HepG2 (cell line): Measurements from ENCODE around the gene PEAK3. TPM values are rescaled to one million over a fixed set of nuclear protein-coding genes. Genes with fewer than 3 reads are reported as not detected.

Source experiments
- HES4 ChIP-seq: sonication (generic); formaldehyde crosslinking; IDR thresholded peaks from 2 replicates; pipeline ENCODE4 v1.9.0; 2021; ENCODE audit warnings: mild to moderate bottlenecking, missing genetic modification reagents, borderline replicate concordance
- HNRNPK ChIP-seq: fragments of 200-400 bp; formaldehyde crosslinking; IDR thresholded peaks from 2 replicates; pipeline ENCODE4 v1.6.1; 2018; ENCODE audit warnings: low read length, low read depth, moderate library complexity, mild to moderate bottlenecking; ENCODE audit not compliant: poor library complexity, severe bottlenecking
- KLF16 ChIP-seq, 2 experiments: sonication (generic) in 1 of 2; formaldehyde crosslinking in 1 of 2; IDR thresholded peaks; 2 replicates each; pipeline versions ENCODE4 v1.6.1 to v1.8.0; 2016 to 2023; ENCODE audit warnings: missing genetic modification reagents in 2 of 2, missing compliant biosample characterization in 1 of 2
- MXD4 ChIP-seq: IDR thresholded peaks from 2 replicates; pipeline ENCODE4 v1.6.1; 2016; ENCODE audit warnings: mild to moderate bottlenecking, missing biosample characterization, missing genetic modification reagents
- POLR2A ChIP-seq, 2 experiments: IDR thresholded peaks; 2 replicates each; pipeline ENCODE4 v1.6.1; 2011; ENCODE audit warnings: low read depth in 2 of 2, low read length in 2 of 2, mild to moderate bottlenecking in 1 of 2, moderate library complexity in 1 of 2; ENCODE audit not compliant: insufficient read depth in 1 of 2
- RBFOX2 ChIP-seq: fragments of 200-400 bp; formaldehyde crosslinking; IDR thresholded peaks from 2 replicates; pipeline ENCODE4 v1.6.1; 2017; ENCODE audit warnings: low read depth, mild to moderate bottlenecking, low read length
- RFXANK ChIP-seq: IDR thresholded peaks from 2 replicates; pipeline ENCODE4 v1.6.1; 2016
- TARDBP ChIP-seq: sonication (generic); formaldehyde crosslinking; IDR thresholded peaks from 2 replicates; pipeline ENCODE4 v1.8.0; 2022; ENCODE audit warnings: mild to moderate bottlenecking, missing genetic modification reagents
- ZFY ChIP-seq: sonication (generic); formaldehyde crosslinking; IDR thresholded peaks from 2 replicates; pipeline ENCODE4 v1.4.0; 2020; ENCODE audit warnings: missing genetic modification reagents
- ZNF143 ChIP-seq: sonication (generic); formaldehyde crosslinking; IDR thresholded peaks from 2 replicates; pipeline ENCODE4 v1.4.0; 2020; ENCODE audit warnings: missing genetic modification reagents
- ZNF607 ChIP-seq: sonication (generic); formaldehyde crosslinking; IDR thresholded peaks from 2 replicates; pipeline ENCODE4 v1.5.1; 2020; ENCODE audit warnings: missing genetic modification reagents, mild to moderate bottlenecking, borderline replicate concordance
- polyA plus RNA-seq, 8 experiments: library from polyadenylated mRNA; depleted of rRNA in 3 of 8; stranded (reverse) in 7 of 8; unstranded in 1 of 8; fragments of >200 nt; fragmentation: Illumina TruSeq in 4 of 8; extraction: Trizol in 4 of 8; gene quantifications; 2 replicates each; pipeline versions ENCODE4 v1.2.1 to v1.2.3, GENCODE V29; 2011 to 2016; ENCODE audit warnings: low read depth in 4 of 8, missing spikeins in 1 of 8, mixed read lengths in 1 of 8; ENCODE audit not compliant: insufficient read depth in 1 of 8
- total RNA-seq, 5 experiments: library from RNA; depleted of rRNA; stranded (reverse); fragments of >200 nt; fragmentation: Illumina TruSeq; extraction: Trizol; gene quantifications; 2 replicates each; pipeline ENCODE4 v1.2.3, GENCODE V29; 2016; ENCODE audit warnings: low read depth in 1 of 5
- TF ChIP-seq, protein P1 (sequence below): sonication (generic); formaldehyde crosslinking; IDR thresholded peaks from 2 replicates; pipeline ENCODE4 v1.5.0; 2020; ENCODE audit warnings: mild to moderate bottlenecking, missing genetic modification reagents
- TF ChIP-seq, protein P2 (sequence below): sonication (generic); formaldehyde crosslinking; IDR thresholded peaks from 2 replicates; pipeline ENCODE4 v1.8.1; 2022; ENCODE audit warnings: low read depth, mild to moderate bottlenecking, missing genetic modification reagents
- TF ChIP-seq, protein P3 (sequence below): sonication (generic); formaldehyde crosslinking; IDR thresholded peaks from 2 replicates; pipeline ENCODE4 v1.4.0; 2020; ENCODE audit warnings: mild to moderate bottlenecking, missing genetic modification reagents
- TF ChIP-seq, protein P4 (sequence below): sonication (generic); formaldehyde crosslinking; IDR thresholded peaks from 2 replicates; pipeline ENCODE4 v1.8.0; 2022; ENCODE audit warnings: mild to moderate bottlenecking, missing genetic modification reagents; ENCODE audit not compliant: insufficient replicate concordance

The PEAK3 gene
- total and polyA plus RNA-seq, 2 of the 13 experiments (the other 11 are each of a cell fraction or from before 2014, with no cell fraction given): not detected

DNA sequence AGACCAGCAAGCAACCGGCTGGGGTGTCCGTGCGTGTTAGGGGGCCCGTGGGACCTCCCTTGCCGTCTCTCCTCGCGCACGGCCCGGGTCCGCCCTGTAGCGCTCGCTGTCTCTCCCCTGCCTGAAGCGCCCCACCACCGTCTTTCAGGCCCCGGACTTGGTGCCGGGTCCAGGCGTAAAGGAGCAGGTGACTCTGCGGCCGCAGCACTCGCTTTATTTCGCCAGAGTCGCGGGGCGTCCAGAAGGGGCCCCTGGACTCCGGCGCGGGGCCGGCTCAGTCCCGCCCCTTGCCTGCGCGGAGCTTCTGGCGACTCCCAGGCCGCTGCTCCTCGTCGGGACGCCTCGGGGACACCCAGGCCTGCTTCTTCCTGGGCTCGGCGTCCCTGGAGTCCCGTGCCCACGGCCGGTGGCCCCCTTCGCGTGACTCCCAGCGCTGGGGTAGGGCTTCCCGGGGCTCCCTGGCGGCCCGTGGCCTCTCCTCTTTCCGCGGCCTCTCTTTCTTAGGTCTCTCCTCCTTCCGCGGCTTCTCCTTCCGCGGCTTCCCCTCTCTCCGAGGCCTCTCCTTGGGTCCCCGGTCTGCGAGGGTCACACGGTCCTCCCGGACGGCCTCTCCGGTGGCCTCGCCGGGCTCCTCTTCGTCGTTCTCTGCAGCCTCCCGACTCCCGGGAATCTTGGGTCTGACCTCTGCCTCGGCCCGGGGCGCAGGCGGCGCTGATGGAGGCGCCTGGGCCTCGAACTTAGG is 29.7 kb downstream of the PEAK3 start (continued):
- TF ChIP-seq ZNF143 (CRISPR knock-in tag): no peak
- 0 out of 4 replicates have a peak, but pooled peaks of 1 of the 2 experiments have one; percentile 3 for TF ChIP-seq KLF16 (CRISPR knock-in tag; IDR thresholded peaks at IDR 0.05)
- TF ChIP-seq, protein P1, sequence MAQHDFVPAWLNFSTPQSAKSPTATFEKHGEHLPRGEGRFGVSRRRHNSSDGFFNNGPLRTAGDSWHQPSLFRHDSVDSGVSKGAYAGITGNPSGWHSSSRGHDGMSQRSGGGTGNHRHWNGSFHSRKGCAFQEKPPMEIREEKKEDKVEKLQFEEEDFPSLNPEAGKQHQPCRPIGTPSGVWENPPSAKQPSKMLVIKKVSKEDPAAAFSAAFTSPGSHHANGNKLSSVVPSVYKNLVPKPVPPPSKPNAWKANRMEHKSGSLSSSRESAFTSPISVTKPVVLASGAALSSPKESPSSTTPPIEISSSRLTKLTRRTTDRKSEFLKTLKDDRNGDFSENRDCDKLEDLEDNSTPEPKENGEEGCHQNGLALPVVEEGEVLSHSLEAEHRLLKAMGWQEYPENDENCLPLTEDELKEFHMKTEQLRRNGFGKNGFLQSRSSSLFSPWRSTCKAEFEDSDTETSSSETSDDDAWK (CRISPR knock-in tag): no peak
- TF ChIP-seq MXD4 (CRISPR knock-in tag): no peak
- TF ChIP-seq RBFOX2: peak; percentile 56
- no peak for TF ChIP-seq POLR2A (IDR thresholded peaks at IDR 0.05; ENCODE audit: insufficient read depth in 1 of 2, low read depth in 2 of 2, low read length in 2 of 2)
- TF ChIP-seq, protein P2, sequence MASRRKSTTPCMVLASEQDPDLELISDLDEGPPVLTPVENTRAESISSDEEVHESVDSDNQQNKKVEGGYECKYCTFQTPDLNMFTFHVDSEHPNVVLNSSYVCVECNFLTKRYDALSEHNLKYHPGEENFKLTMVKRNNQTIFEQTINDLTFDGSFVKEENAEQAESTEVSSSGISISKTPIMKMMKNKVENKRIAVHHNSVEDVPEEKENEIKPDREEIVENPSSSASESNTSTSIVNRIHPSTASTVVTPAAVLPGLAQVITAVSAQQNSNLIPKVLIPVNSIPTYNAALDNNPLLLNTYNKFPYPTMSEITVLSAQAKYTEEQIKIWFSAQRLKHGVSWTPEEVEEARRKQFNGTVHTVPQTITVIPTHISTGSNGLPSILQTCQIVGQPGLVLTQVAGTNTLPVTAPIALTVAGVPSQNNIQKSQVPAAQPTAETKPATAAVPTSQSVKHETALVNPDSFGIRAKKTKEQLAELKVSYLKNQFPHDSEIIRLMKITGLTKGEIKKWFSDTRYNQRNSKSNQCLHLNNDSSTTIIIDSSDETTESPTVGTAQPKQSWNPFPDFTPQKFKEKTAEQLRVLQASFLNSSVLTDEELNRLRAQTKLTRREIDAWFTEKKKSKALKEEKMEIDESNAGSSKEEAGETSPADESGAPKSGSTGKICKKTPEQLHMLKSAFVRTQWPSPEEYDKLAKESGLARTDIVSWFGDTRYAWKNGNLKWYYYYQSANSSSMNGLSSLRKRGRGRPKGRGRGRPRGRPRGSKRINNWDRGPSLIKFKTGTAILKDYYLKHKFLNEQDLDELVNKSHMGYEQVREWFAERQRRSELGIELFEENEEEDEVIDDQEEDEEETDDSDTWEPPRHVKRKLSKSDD: peak; percentile 57; the same call in 1 of the 2 replicates
- no peak for TF ChIP-seq TARDBP (CRISPR knock-in tag)
- TF ChIP-seq RFXANK (CRISPR knock-in tag): no peak
- 0 out of 2 replicates have a peak, but pooled peaks have one; percentile 4 for TF ChIP-seq HES4 (CRISPR knock-in tag)
- TF ChIP-seq ZFY (CRISPR knock-in tag): peak; percentile 54; the same call in 1 of the 2 replicates
- TF ChIP-seq ZNF607 (CRISPR knock-in tag): 0 out of 2 replicates have a peak, but pooled peaks have one; percentile 45
- TF ChIP-seq HNRNPK: no peak
- TF ChIP-seq, protein P3, sequence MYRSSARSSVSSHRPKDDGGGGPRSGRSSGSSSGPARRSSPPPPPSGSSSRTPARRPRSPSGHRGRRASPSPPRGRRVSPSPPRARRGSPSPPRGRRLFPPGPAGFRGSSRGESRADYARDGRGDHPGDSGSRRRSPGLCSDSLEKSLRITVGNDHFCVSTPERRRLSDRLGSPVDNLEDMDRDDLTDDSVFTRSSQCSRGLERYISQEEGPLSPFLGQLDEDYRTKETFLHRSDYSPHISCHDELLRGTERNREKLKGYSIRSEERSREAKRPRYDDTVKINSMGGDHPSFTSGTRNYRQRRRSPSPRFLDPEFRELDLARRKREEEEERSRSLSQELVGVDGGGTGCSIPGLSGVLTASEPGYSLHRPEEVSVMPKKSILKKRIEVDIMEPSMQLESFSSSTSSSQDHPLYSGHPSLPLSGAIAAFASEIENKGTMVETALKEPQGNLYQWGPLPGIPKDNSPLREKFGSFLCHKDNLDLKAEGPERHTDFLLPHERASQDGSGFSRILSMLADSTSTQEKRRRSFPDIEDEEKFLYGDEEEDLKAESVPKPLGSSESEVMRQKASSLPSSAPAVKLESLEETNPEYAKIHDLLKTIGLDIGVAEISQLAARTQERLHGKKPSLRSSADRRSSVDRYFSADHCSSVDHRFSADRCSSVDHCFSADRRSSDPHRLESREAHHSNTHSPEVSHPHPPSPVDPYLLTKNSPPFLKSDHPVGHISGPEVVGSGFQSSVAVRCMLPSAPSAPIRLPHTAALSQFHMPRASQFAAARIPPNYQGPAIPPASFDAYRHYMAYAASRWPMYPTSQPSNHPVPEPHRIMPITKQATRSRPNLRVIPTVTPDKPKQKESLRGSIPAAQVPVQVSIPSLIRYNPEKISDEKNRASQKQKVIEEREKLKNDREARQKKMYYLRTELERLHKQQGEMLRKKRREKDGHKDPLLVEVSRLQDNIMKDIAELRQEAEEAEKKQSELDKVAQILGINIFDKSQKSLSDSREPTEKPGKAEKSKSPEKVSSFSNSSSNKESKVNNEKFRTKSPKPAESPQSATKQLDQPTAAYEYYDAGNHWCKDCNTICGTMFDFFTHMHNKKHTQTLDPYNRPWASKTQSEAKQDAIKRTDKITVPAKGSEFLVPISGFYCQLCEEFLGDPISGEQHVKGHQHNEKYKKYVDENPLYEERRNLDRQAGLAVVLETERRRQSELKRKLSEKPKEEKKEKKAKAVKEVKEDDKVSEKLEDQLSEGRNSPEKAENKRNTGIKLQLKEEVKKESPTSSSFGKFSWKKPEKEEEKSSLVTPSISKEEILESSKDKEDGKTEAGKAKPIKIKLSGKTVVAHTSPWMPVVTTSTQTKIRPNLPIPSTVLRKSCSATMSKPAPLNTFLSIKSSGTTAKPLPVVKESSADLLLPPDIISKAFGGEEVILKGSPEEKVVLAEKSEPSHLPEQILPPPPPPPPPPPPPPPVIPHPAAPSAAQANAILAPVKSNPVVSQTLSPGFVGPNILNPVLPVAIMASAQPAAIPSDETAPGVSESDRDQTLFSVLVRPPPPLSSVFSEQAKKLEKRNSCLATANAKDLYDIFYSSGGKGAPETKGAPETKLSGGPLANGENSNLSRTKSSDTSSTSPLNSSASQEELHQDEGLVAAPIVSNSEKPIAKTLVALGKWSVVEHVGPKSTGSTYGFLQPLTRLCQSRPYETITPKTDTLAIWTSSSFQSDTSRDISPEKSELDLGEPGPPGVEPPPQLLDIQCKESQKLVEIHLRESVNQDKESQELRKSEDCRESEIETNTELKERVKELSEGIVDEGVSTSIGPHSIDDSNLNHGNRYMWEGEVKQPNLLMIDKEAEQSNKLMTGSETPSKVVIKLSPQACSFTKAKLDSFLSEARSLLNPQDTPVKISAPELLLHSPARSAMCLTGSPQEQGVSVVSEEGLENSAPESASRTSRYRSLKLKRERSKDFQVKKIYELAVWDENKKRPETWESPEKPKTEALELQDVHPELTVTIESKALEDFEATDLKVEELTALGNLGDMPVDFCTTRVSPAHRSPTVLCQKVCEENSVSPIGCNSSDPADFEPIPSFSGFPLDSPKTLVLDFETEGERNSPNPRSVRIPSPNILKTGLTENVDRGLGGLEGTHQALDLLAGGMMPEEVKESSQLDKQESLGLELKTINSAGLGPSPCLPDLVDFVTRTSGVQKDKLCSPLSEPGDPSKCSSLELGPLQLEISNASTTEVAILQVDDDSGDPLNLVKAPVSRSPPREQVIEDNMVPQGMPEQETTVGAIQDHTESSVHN (CRISPR knock-in tag): no peak
- TF ChIP-seq, protein P4, sequence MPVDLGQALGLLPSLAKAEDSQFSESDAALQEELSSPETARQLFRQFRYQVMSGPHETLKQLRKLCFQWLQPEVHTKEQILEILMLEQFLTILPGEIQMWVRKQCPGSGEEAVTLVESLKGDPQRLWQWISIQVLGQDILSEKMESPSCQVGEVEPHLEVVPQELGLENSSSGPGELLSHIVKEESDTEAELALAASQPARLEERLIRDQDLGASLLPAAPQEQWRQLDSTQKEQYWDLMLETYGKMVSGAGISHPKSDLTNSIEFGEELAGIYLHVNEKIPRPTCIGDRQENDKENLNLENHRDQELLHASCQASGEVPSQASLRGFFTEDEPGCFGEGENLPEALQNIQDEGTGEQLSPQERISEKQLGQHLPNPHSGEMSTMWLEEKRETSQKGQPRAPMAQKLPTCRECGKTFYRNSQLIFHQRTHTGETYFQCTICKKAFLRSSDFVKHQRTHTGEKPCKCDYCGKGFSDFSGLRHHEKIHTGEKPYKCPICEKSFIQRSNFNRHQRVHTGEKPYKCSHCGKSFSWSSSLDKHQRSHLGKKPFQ (CRISPR knock-in tag): no peak
